ENCODE data around the gene ZNF335. TPM values are rescaled to one million over a fixed set of nuclear protein-coding genes. Genes with fewer than 3 reads are reported as not detected.

The ZNF335 gene
- total and polyA plus RNA-seq, 2 of the 13 experiments (the other 11 are each of a cell fraction or from before 2014, with no cell fraction given): 9.7 to 13.7 TPM

- TF ChIP-seq SMAD3 (CRISPR knock-in tag; IDR thresholded peaks at IDR 0.05): no peak
- TF ChIP-seq ZNF646 (CRISPR knock-in tag; IDR thresholded peaks at IDR 0.05): no peak
- TF ChIP-seq ZNF253 (CRISPR knock-in tag; IDR thresholded peaks at IDR 0.05; ENCODE audit: borderline replicate concordance): no peak
- TF ChIP-seq ZNF460 (CRISPR knock-in tag; IDR thresholded peaks at IDR 0.05; ENCODE audit: borderline replicate concordance): no peak
- TF ChIP-seq GFI1 (CRISPR knock-in tag; IDR thresholded peaks at IDR 0.05; ENCODE audit: borderline replicate concordance): no peak
- TF ChIP-seq STAT5B (CRISPR knock-in tag; IDR thresholded peaks at IDR 0.05): no peak
- no peak for TF ChIP-seq ZNF607 (CRISPR knock-in tag; IDR thresholded peaks at IDR 0.05; ENCODE audit: borderline replicate concordance)
- no peak for TF ChIP-seq HDAC2 (CRISPR knock-in tag; IDR thresholded peaks at IDR 0.05)
- TF ChIP-seq ARID4A (CRISPR knock-in tag; IDR thresholded peaks at IDR 0.05; ENCODE audit: borderline replicate concordance): no peak
- no peak for TF ChIP-seq ZNF709 (CRISPR knock-in tag; IDR thresholded peaks at IDR 0.05)
- no peak for TF ChIP-seq ZKSCAN1 (IDR thresholded peaks at IDR 0.05; ENCODE audit: low read length)
- TF ChIP-seq ZNF839 (CRISPR knock-in tag; IDR thresholded peaks at IDR 0.05; ENCODE audit: borderline replicate concordance): 0 out of 2 replicates have a peak, but pooled peaks have one; percentile 13
- TF ChIP-seq SPEN (CRISPR knock-in tag; IDR thresholded peaks at IDR 0.05; ENCODE audit: low read depth): peak; percentile 11; the same call in 1 of the 2 replicates
- TF ChIP-seq ZNF44 (CRISPR knock-in tag; IDR thresholded peaks at IDR 0.05): no peak
- no peak for TF ChIP-seq NCOA1 (CRISPR knock-in tag; IDR thresholded peaks at IDR 0.05)
- no peak for TF ChIP-seq ZNF614 (CRISPR knock-in tag; IDR thresholded peaks at IDR 0.05; ENCODE audit: borderline replicate concordance)
Measured at GRCh38 chr20:45947110-45947866, 24.7 kb downstream of the ZNF335 start (continued).

Data from HepG2 (cell line).